ENCODE measurements around the gene VGLL4.

DNA sequence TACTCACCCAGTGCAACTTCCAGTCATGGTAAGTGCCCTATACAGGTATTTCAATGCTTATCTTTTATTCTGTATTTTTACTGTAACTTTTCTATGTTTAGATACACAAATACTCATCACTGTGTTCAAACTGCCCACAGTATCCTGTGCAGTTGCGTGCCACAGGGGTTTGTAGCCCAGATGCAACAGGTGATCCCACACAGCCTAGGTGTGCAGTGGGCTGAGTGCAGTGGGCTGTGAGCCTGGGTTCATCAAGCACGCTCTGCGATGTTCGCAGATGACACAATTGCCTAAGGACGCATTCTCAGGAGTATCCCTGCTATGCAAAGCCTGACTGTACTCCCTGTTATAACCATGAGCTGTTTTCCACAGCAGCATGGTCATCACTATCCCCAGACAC is 36.2 kb upstream of the VGLL4 start:
- TF ChIP-seq, protein P1, sequence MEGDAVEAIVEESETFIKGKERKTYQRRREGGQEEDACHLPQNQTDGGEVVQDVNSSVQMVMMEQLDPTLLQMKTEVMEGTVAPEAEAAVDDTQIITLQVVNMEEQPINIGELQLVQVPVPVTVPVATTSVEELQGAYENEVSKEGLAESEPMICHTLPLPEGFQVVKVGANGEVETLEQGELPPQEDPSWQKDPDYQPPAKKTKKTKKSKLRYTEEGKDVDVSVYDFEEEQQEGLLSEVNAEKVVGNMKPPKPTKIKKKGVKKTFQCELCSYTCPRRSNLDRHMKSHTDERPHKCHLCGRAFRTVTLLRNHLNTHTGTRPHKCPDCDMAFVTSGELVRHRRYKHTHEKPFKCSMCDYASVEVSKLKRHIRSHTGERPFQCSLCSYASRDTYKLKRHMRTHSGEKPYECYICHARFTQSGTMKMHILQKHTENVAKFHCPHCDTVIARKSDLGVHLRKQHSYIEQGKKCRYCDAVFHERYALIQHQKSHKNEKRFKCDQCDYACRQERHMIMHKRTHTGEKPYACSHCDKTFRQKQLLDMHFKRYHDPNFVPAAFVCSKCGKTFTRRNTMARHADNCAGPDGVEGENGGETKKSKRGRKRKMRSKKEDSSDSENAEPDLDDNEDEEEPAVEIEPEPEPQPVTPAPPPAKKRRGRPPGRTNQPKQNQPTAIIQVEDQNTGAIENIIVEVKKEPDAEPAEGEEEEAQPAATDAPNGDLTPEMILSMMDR (IDR thresholded peaks at IDR 0.05): no peak
- TF ChIP-seq POLR2AphosphoS5 (IDR thresholded peaks at IDR 0.05): no peak

Measured in prostate gland (tissue), 2 donors.